HL-60 (cell line): ENCODE results near the gene LRBA.

Experiments used
- DNase-seq, 2 experiments: peaks; one replicate each; pipeline ENCODE4 v3.0.0-alpha.2; 2010 to 2020; ENCODE audit warnings: low read depth in 1 of 2, low spot score in 1 of 2
- H3K27ac ChIP-seq: fragments of 250-450 bp; sonication (Bioruptor Pico); replicated peaks from 2 replicates; pipeline ENCODE4 v1.5.1; 2020; ENCODE audit warnings: mild to moderate bottlenecking, moderate library complexity
- H3K27me3 ChIP-seq: fragments of 250-450 bp; sonication (Bioruptor Pico); 2 replicates; pipeline ENCODE4 v1.5.1; 2021; ENCODE audit warnings: mild to moderate bottlenecking, moderate library complexity; ENCODE audit not compliant: insufficient read depth, poor library complexity, severe bottlenecking
- H3K4me3 ChIP-seq: replicated peaks from 2 replicates; pipeline ENCODE4 v1.5.1; 2011; ENCODE audit warnings: mild to moderate bottlenecking, control low read depth, low read length; ENCODE audit not compliant: insufficient read depth
- CTCF ChIP-seq: IDR thresholded peaks from one replicate; pipeline ENCODE4 v1.5.1; 2011; ENCODE audit warnings: low read length, control low read depth, inconsistent platforms; ENCODE audit not compliant: insufficient read depth
- GABPA ChIP-seq: IDR thresholded peaks from 2 replicates; pipeline ENCODE4 v1.6.1; 2012; ENCODE audit warnings: low read depth
- POLR2AphosphoS5 ChIP-seq: IDR thresholded peaks from 2 replicates; pipeline ENCODE4 v1.6.1; 2012; ENCODE audit warnings: low read depth
- REST ChIP-seq: IDR thresholded peaks from 2 replicates; pipeline ENCODE4 v1.6.1; 2012; ENCODE audit warnings: low read depth; ENCODE audit not compliant: insufficient replicate concordance
- SPI1 ChIP-seq: IDR thresholded peaks from 2 replicates; pipeline ENCODE4 v1.6.1; 2012; ENCODE audit warnings: low read depth, mild to moderate bottlenecking, borderline replicate concordance

LRBA gene

GRCh38 chr4:150906987-150907633, 108.0 kb downstream of the LRBA start:
- Histone ChIP-seq H3K27me3 (no peaks in the 10 kb centered on the region), H3K4me3 (no peak overlapping the region), H3K27ac (no peak overlapping the region)
- TF ChIP-seq POLR2AphosphoS5: no peak
- no peak for TF ChIP-seq SPI1
- TF ChIP-seq CTCF: no peak
- no peak for TF ChIP-seq GABPA
- TF ChIP-seq REST: no peak
- no peak for DNase-seq

- no peak for DNase-seq
- no peak overlapping the region for H3K4me3 ChIP-seq
- no peak for TF ChIP-seq REST
- no peak for TF ChIP-seq POLR2AphosphoS5
- no peak for TF ChIP-seq CTCF
- TF ChIP-seq GABPA: no peak
- TF ChIP-seq SPI1: no peak
- no peaks in the 10 kb centered on the region for H3K27me3 ChIP-seq
- H3K27ac ChIP-seq: no peak overlapping the region
These were observed 110.4 kb downstream of the LRBA start for GRCh38 chr4:150904671-150905070.

GRCh38 chr4:150903603-150904002, 111.5 kb downstream of the LRBA start:
- no peak overlapping the region for H3K27ac ChIP-seq
- no peak for DNase-seq
- H3K4me3 ChIP-seq: no peak overlapping the region
- H3K27me3 ChIP-seq: no peaks in the 10 kb centered on the region
- TF ChIP-seq CTCF (no peak), POLR2AphosphoS5 (no peak), SPI1 (no peak), REST (no peak), GABPA (no peak)
